Suprapubic skin (tissue), 3 donors: Measurements from ENCODE around the gene NLGN2.

Experiments used
- POLR2AphosphoS5 ChIP-seq, 3 donors: sonication (generic); formaldehyde crosslinking; IDR thresholded peaks; one replicate each; pipeline ENCODE4 v1.6.1; 2017; ENCODE audit warnings: antibody characterized with exemption in 3 of 3
- TF ChIP-seq, protein P1 (sequence below), 2 donors: fragments of 200-600 bp in 1 of 2; fragments of 450-650 bp in 1 of 2; sonication (generic) in 1 of 2; IDR thresholded peaks; one replicate each; pipeline ENCODE4 v1.5.1; 2016 to 2019; ENCODE audit warnings: antibody characterized with exemption in 2 of 2, mild to moderate bottlenecking in 1 of 2, moderate library complexity in 1 of 2

DNA sequence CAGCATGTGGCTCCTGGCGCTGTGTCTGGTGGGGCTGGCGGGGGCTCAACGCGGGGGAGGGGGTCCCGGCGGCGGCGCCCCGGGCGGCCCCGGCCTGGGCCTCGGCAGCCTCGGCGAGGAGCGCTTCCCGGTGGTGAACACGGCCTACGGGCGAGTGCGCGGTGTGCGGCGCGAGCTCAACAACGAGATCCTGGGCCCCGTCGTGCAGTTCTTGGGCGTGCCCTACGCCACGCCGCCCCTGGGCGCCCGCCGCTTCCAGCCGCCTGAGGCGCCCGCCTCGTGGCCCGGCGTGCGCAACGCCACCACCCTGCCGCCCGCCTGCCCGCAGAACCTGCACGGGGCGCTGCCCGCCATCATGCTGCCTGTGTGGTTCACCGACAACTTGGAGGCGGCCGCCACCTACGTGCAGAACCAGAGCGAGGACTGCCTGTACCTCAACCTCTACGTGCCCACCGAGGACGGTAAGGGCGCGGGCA, 645 bp downstream of the NLGN2 start:
- TF ChIP-seq, protein P1, sequence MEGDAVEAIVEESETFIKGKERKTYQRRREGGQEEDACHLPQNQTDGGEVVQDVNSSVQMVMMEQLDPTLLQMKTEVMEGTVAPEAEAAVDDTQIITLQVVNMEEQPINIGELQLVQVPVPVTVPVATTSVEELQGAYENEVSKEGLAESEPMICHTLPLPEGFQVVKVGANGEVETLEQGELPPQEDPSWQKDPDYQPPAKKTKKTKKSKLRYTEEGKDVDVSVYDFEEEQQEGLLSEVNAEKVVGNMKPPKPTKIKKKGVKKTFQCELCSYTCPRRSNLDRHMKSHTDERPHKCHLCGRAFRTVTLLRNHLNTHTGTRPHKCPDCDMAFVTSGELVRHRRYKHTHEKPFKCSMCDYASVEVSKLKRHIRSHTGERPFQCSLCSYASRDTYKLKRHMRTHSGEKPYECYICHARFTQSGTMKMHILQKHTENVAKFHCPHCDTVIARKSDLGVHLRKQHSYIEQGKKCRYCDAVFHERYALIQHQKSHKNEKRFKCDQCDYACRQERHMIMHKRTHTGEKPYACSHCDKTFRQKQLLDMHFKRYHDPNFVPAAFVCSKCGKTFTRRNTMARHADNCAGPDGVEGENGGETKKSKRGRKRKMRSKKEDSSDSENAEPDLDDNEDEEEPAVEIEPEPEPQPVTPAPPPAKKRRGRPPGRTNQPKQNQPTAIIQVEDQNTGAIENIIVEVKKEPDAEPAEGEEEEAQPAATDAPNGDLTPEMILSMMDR (IDR thresholded peaks at IDR 0.05) = no peak
- no peak for TF ChIP-seq POLR2AphosphoS5 (IDR thresholded peaks at IDR 0.05)
